DOHH2 (cell line): ENCODE results near the gene MPZ.

ENCODE experiments used
- EZH2phosphoT487 ChIP-seq: fragments of 200-600 bp; sonication (generic); IDR thresholded peaks from 2 replicates; pipeline ENCODE4 v1.6.1; 2017; ENCODE audit warnings: borderline replicate concordance, mild to moderate bottlenecking, antibody characterized with exemption, low read length, moderate library complexity, mixed read lengths
- TF ChIP-seq, protein P1 (sequence below): fragments of 200-600 bp; sonication (generic); IDR thresholded peaks from one replicate; pipeline ENCODE4 v1.5.1; 2014; ENCODE audit warnings: antibody characterized with exemption, mild to moderate bottlenecking, low read depth, low read length; ENCODE audit not compliant: poor library complexity, severe bottlenecking

DNA sequence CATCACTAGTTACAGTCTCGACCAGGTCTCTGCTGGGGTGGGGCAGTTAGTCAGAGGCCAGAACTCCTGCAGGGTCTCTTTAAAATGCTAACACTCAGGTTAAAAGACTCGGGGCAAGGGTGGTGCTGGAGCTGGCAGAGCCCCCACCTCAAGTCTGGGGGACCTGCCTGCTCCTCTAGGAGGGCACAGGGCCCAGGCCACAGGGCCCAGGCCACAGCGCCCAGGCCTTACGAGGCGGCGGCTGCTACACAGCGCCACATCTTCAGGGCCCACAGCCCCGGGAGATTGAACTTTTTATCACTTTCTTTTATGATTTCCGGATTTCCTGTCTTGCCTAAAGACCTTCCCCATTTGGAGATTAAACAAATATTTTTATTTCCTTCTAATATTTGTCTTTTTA, 10.4 kb downstream of the MPZ start:
- TF ChIP-seq, protein P1, sequence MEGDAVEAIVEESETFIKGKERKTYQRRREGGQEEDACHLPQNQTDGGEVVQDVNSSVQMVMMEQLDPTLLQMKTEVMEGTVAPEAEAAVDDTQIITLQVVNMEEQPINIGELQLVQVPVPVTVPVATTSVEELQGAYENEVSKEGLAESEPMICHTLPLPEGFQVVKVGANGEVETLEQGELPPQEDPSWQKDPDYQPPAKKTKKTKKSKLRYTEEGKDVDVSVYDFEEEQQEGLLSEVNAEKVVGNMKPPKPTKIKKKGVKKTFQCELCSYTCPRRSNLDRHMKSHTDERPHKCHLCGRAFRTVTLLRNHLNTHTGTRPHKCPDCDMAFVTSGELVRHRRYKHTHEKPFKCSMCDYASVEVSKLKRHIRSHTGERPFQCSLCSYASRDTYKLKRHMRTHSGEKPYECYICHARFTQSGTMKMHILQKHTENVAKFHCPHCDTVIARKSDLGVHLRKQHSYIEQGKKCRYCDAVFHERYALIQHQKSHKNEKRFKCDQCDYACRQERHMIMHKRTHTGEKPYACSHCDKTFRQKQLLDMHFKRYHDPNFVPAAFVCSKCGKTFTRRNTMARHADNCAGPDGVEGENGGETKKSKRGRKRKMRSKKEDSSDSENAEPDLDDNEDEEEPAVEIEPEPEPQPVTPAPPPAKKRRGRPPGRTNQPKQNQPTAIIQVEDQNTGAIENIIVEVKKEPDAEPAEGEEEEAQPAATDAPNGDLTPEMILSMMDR: no peak
- TF ChIP-seq EZH2phosphoT487: no peak
